DMS79 (cell line): Measurements from ENCODE around the gene TAPBPL.
"Not testable (repeated sequence)": the region's sequence is repeated elsewhere in the genome, so short reads cannot be mapped to it uniquely, and the experiment has no call there.

Source experiments
- DNase-seq: peaks from one replicate; lab custom pipeline; 2025; lab: John Stamatoyannopoulos, UW

The TAPBPL gene

GRCh38 chr12:6463858-6464257 is 12.0 kb downstream of the TAPBPL start:
- no peak for DNase-seq

GRCh38 chr12:6464531-6464930 is 12.7 kb downstream of the TAPBPL start:
- DNase-seq: no peak

GRCh38 chr12:6465467-6466183 is 13.8 kb downstream of the TAPBPL start:
- peak; percentile 60 for DNase-seq

GRCh38 chr12:6466184-6466573 is 14.3 kb downstream of the TAPBPL start:
- DNase-seq: no peak

- DNase-seq: not testable (repeated sequence)
Measured at GRCh38 chr12:6466751-6467150, 14.9 kb downstream of the TAPBPL start.

GRCh38 chr12:6467571-6468282 is 15.9 kb downstream of the TAPBPL start:
- DNase-seq: not testable (repeated sequence)

GRCh38 chr12:6468283-6468575 is 16.4 kb downstream of the TAPBPL start:
- DNase-seq: no peak

- no peak for DNase-seq
Measured at GRCh38 chr12:6469092-6469491, 17.2 kb downstream of the TAPBPL start.

GRCh38 chr12:6469609-6470374 is 17.9 kb downstream of the TAPBPL start:
- no peak for DNase-seq

GRCh38 chr12:6470375-6471163 is 18.7 kb downstream of the TAPBPL start, which contains the start of gene VAMP1:
Gene VAMP1 (minus strand): TSS chr12:6470677. CDS start chr12:6470531, 146 bp downstream.
- peak; percentile 95 for DNase-seq

GRCh38 chr12:6471989-6472360 is 20.1 kb downstream of the TAPBPL start:
- DNase-seq: no peak

- no peak for DNase-seq
Measured at GRCh38 chr12:6472491-6472890, 20.6 kb downstream of the TAPBPL start.

- not testable (repeated sequence) for DNase-seq
Measured at GRCh38 chr12:6475233-6475975, 23.6 kb downstream of the TAPBPL start.

GRCh38 chr12:6476489-6476888 is 24.6 kb downstream of the TAPBPL start:
- no peak for DNase-seq

GRCh38 chr12:6477601-6478377 is 25.9 kb downstream of the TAPBPL start:
- DNase-seq: not testable (repeated sequence)

- no peak for DNase-seq
Measured at GRCh38 chr12:6478416-6478815, 26.6 kb downstream of the TAPBPL start.

- no peak for DNase-seq
Measured at GRCh38 chr12:6488240-6488639, 36.4 kb downstream of the TAPBPL start.

- DNase-seq: no peak
Measured at GRCh38 chr12:6489449-6489848, 37.6 kb downstream of the TAPBPL start.

GRCh38 chr12:6490673-6491072 is 38.8 kb downstream of the TAPBPL start:
- DNase-seq: not testable (repeated sequence)

- peak; percentile 90 for DNase-seq
Measured at GRCh38 chr12:6492838-6493496, 41.1 kb downstream of the TAPBPL start, which contains the start of gene MRPL51. Gene MRPL51 (minus strand): TSS chr12:6493262. CDS start chr12:6493136, 126 bp downstream.
